Neural cell (in vitro differentiated cells): ENCODE measurements around the gene AGBL4. TPM values are rescaled to one million over a fixed set of nuclear protein-coding genes. Genes with fewer than 3 reads are reported as not detected.

Source experiments
- H2AFZ ChIP-seq: fragments of 200-600, 300-800 bp; sonication (generic), shearing (Covaris generic); 2 replicates; pipeline ENCODE4 v1.6.0; 2014; ENCODE audit warnings: low read depth, mild to moderate bottlenecking, antibody characterized with exemption, low read length, moderate library complexity
- H3F3A ChIP-seq: fragments of 200-600 bp; shearing (Covaris generic); 2 replicates; pipeline ENCODE4 v1.6.1; 2016; ENCODE audit warnings: mild to moderate bottlenecking, moderate library complexity, mixed read lengths, antibody characterized with exemption, low read length; ENCODE audit not compliant: insufficient read depth, poor library complexity, severe bottlenecking
- H3K27ac ChIP-seq: fragments of 200-600, 300-800 bp; sonication (generic), shearing (Covaris generic); 2 replicates; pipeline ENCODE4 v1.5.1; 2014; ENCODE audit warnings: mild to moderate bottlenecking, low read length, moderate library complexity
- H3K27me3 ChIP-seq: fragments of 300-800, 200-600 bp; sonication (generic), shearing (Covaris generic); 2 replicates; pipeline ENCODE4 v1.6.0; 2014; ENCODE audit warnings: mild to moderate bottlenecking, low read depth, low read length, moderate library complexity; ENCODE audit not compliant: insufficient read depth
- H3K36me3 ChIP-seq: fragments of 300-800, 200-600 bp; sonication (generic), shearing (Covaris generic); 2 replicates; pipeline ENCODE4 v1.5.1; 2014; ENCODE audit warnings: mild to moderate bottlenecking, antibody characterized with exemption, low read length, moderate library complexity; ENCODE audit not compliant: insufficient read depth
- H3K4me2 ChIP-seq: fragments of 300-800, 200-600 bp; sonication (generic), shearing (Covaris generic); 2 replicates; pipeline ENCODE4 v1.6.0; 2014; ENCODE audit warnings: mild to moderate bottlenecking, low read length
- H3K4me3 ChIP-seq: fragments of 300-800, 200-600 bp; sonication (generic), shearing (Covaris generic); 2 replicates; pipeline ENCODE4 v1.5.1; 2014; ENCODE audit warnings: mild to moderate bottlenecking, low read length, moderate library complexity
- H3K79me2 ChIP-seq: fragments of 200-600 bp; shearing (Covaris generic); replicated peaks from 2 replicates; pipeline ENCODE4 v1.6.0; 2014; ENCODE audit warnings: mild to moderate bottlenecking, low read length, moderate library complexity; ENCODE audit not compliant: insufficient read depth
- H3K9ac ChIP-seq: fragments of 300-800, 200-600 bp; sonication (generic), shearing (Covaris generic); 2 replicates; pipeline ENCODE4 v1.6.1; 2016; ENCODE audit warnings: mild to moderate bottlenecking, low read length, mixed read lengths
- H3K9me2 ChIP-seq: fragments of 200-600 bp; shearing (Covaris generic); 2 replicates; pipeline ENCODE4 v1.6.1; 2016; ENCODE audit warnings: mild to moderate bottlenecking, low read length, mixed read lengths; ENCODE audit not compliant: insufficient read depth
- H3K9me3 ChIP-seq: fragments of 200-600, 300-800 bp; sonication (generic), shearing (Covaris generic); 2 replicates; pipeline ENCODE4 v1.6.1; 2016; ENCODE audit warnings: mild to moderate bottlenecking, mixed run types, low read length, moderate library complexity, mixed read lengths
- H4K20me1 ChIP-seq: fragments of 200-600 bp; shearing (Covaris generic); 2 replicates; pipeline ENCODE4 v1.6.1; 2016; ENCODE audit warnings: mild to moderate bottlenecking, mixed run types; ENCODE audit not compliant: insufficient read depth
- EP300 ChIP-seq: fragments of 450-650 bp; conservative IDR thresholded peaks from 2 replicates; pipeline ENCODE4 v1.6.1; 2014; ENCODE audit warnings: antibody characterized with exemption, mild to moderate bottlenecking, moderate library complexity; ENCODE audit not compliant: poor library complexity, severe bottlenecking
- EZH2 ChIP-seq: fragments of 200-600, 300-800 bp; shearing (Covaris generic), sonication (generic); IDR thresholded peaks from 2 replicates; pipeline ENCODE4 v1.6.1; 2014; ENCODE audit warnings: antibody characterized with exemption, low read length, borderline replicate concordance, mild to moderate bottlenecking; ENCODE audit not compliant: insufficient read depth, poor library complexity, severe bottlenecking
- MXI1 ChIP-seq: fragments of 450-650 bp; conservative IDR thresholded peaks from 2 replicates; pipeline ENCODE4 v1.6.1; 2014; ENCODE audit warnings: antibody characterized with exemption, mild to moderate bottlenecking; ENCODE audit not compliant: poor library complexity, severe bottlenecking
- POLR2AphosphoS5 ChIP-seq: IDR thresholded peaks from 2 replicates; pipeline ENCODE4 v1.6.1; 2012
- RAD21 ChIP-seq: fragments of 450-650 bp; conservative IDR thresholded peaks from 2 replicates; pipeline ENCODE4 v1.6.1; 2014; ENCODE audit warnings: antibody characterized with exemption, mild to moderate bottlenecking, moderate library complexity
- SMC3 ChIP-seq: fragments of 450-650 bp; conservative IDR thresholded peaks from 2 replicates; pipeline ENCODE4 v1.6.1; 2014; ENCODE audit warnings: antibody characterized with exemption, mild to moderate bottlenecking, moderate library complexity; ENCODE audit not compliant: poor library complexity
- TAF1 ChIP-seq: IDR thresholded peaks from 2 replicates; pipeline ENCODE4 v1.6.1; 2012; ENCODE audit warnings: low read depth
- polyA plus RNA-seq: library from polyadenylated mRNA; depleted of rRNA; stranded (reverse); fragments of >200 nt; gene quantifications from 2 replicates; pipeline ENCODE4 v1.2.3, GENCODE V29; 2014
- TF ChIP-seq, protein P1 (sequence below): IDR thresholded peaks from 2 replicates; pipeline ENCODE4 v1.6.1; 2012; ENCODE audit warnings: borderline replicate concordance
- TF ChIP-seq, protein P2 (sequence below): fragments of 450-650 bp; IDR thresholded peaks from 2 replicates; pipeline ENCODE4 v1.5.1; 2014; ENCODE audit warnings: antibody characterized with exemption, mild to moderate bottlenecking, moderate library complexity; ENCODE audit not compliant: poor library complexity, severe bottlenecking

The AGBL4 gene
- polyA plus RNA-seq, 1 donor from 2014 or later: 1.3 TPM

DNA sequence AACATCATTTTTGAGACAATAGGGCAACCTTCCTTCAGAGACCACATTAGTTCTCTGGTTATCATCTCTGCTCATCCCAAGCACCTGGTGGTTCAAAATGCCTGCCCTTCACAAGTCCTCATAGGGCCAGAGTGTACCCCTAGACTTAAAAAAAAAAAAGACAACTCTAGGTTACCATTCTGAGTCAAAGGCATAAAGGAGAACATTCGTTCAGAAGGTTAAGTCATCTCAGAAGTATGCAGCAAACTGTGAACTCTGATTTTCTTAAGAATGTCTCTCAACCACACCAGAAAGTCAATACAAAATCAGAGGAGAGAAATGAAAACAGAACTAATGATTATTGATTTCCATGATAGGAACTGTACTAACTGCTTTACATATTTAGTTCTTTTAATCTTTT lies 1237.9 kb downstream of the AGBL4 start:
- H3K79me2 ChIP-seq: no peaks in the 10 kb centered on the region
- H3K4me2 ChIP-seq: no peak overlapping the region

DNA sequence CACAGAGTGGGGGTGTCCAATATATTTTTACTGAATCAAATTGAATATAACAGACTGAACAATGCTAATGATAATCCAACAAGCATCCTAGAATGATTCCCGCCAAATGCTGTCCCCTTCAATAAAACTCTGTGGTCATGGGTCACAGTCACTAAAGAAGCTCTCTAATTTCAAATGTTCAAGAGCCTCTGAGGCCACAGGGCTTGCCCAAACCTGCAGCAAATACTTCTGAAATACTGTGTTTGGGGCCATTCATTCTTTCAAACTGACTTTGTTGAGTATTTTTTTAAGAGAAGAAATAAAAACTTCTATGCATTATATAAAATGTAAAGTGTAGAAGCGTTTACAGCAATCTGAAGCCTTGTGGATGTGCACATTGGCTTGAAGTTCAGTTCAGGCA lies 1239.5 kb downstream of the AGBL4 start:
- no peak overlapping the region for H2AFZ ChIP-seq
- no peaks in the 10 kb centered on the region for H4K20me1 ChIP-seq
- no peak overlapping the region for H3K27ac ChIP-seq
- no peak for TF ChIP-seq EZH2
- TF ChIP-seq EP300: no peak
- no peak for TF ChIP-seq MXI1
- TF ChIP-seq, protein P1, sequence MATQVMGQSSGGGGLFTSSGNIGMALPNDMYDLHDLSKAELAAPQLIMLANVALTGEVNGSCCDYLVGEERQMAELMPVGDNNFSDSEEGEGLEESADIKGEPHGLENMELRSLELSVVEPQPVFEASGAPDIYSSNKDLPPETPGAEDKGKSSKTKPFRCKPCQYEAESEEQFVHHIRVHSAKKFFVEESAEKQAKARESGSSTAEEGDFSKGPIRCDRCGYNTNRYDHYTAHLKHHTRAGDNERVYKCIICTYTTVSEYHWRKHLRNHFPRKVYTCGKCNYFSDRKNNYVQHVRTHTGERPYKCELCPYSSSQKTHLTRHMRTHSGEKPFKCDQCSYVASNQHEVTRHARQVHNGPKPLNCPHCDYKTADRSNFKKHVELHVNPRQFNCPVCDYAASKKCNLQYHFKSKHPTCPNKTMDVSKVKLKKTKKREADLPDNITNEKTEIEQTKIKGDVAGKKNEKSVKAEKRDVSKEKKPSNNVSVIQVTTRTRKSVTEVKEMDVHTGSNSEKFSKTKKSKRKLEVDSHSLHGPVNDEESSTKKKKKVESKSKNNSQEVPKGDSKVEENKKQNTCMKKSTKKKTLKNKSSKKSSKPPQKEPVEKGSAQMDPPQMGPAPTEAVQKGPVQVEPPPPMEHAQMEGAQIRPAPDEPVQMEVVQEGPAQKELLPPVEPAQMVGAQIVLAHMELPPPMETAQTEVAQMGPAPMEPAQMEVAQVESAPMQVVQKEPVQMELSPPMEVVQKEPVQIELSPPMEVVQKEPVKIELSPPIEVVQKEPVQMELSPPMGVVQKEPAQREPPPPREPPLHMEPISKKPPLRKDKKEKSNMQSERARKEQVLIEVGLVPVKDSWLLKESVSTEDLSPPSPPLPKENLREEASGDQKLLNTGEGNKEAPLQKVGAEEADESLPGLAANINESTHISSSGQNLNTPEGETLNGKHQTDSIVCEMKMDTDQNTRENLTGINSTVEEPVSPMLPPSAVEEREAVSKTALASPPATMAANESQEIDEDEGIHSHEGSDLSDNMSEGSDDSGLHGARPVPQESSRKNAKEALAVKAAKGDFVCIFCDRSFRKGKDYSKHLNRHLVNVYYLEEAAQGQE: no peak
- TF ChIP-seq POLR2AphosphoS5: no peak
- TF ChIP-seq, protein P2, sequence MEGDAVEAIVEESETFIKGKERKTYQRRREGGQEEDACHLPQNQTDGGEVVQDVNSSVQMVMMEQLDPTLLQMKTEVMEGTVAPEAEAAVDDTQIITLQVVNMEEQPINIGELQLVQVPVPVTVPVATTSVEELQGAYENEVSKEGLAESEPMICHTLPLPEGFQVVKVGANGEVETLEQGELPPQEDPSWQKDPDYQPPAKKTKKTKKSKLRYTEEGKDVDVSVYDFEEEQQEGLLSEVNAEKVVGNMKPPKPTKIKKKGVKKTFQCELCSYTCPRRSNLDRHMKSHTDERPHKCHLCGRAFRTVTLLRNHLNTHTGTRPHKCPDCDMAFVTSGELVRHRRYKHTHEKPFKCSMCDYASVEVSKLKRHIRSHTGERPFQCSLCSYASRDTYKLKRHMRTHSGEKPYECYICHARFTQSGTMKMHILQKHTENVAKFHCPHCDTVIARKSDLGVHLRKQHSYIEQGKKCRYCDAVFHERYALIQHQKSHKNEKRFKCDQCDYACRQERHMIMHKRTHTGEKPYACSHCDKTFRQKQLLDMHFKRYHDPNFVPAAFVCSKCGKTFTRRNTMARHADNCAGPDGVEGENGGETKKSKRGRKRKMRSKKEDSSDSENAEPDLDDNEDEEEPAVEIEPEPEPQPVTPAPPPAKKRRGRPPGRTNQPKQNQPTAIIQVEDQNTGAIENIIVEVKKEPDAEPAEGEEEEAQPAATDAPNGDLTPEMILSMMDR: no peak
- no peak for TF ChIP-seq RAD21
- no peak for TF ChIP-seq SMC3
- no peak overlapping the region for H3K4me2 ChIP-seq
- no peaks in the 10 kb centered on the region for H3K27me3 ChIP-seq
- H3K79me2 ChIP-seq: no peaks in the 10 kb centered on the region
- H3K9ac ChIP-seq: no peak overlapping the region
- no peaks in the 10 kb centered on the region for H3F3A ChIP-seq
- H3K9me2 ChIP-seq: no peaks in the 10 kb centered on the region
- no peak overlapping the region for H3K4me3 ChIP-seq
- H3K9me3 ChIP-seq: no peaks in the 10 kb centered on the region
- H3K36me3 ChIP-seq: no peaks in the 10 kb centered on the region

More for the DNA sequence above, 1237.9 kb downstream of the AGBL4 start:
- Histone ChIP-seq H2AFZ (no peak overlapping the region), H3K27ac (no peak overlapping the region), H3F3A (no peaks in the 10 kb centered on the region), H3K9me2 (no peaks in the 10 kb centered on the region), H3K36me3 (no peaks in the 10 kb centered on the region), H4K20me1 (no peaks in the 10 kb centered on the region), H3K9ac (no peak overlapping the region), H3K9me3 (no peaks in the 10 kb centered on the region), H3K27me3 (no peaks in the 10 kb centered on the region), H3K4me3 (no peak overlapping the region)
- TF ChIP-seq TAF1 (no peak), POLR2AphosphoS5 (no peak), EP300 (no peak), EZH2 (no peak), MXI1 (no peak), RAD21 (no peak), SMC3 (no peak)
- TF ChIP-seq, protein P2: no peak
- TF ChIP-seq, protein P1: no peak
